HG03342 (cell line): ENCODE measurements around the gene TMEM17.
A peak's percentile ranks its signal among the peaks of the same experiment; 100 is the strongest.

Experiments
- ATAC-seq: cut with Tn5 transposase; IDR thresholded peaks from one replicate; pipeline ENCODE4 v1.9.1; 2021; ENCODE audit warnings: mild to moderate bottlenecking, moderate library complexity; ENCODE audit not compliant: unreplicated experiment

Gene TMEM17

GRCh38 chr2:62458206-62458641 is 47.8 kb downstream of the TMEM17 start:
- ATAC-seq: no peak

GRCh38 chr2:62457556-62457955 is 48.4 kb downstream of the TMEM17 start:
- ATAC-seq: no peak

GRCh38 chr2:62456721-62457539 is 49.1 kb downstream of the TMEM17 start:
- ATAC-seq: peak; percentile 84

GRCh38 chr2:62455957-62456692 is 49.9 kb downstream of the TMEM17 start:
- ATAC-seq: no peak

- no peak for ATAC-seq
Observed at GRCh38 chr2:62453955-62454354, 52.0 kb downstream of the TMEM17 start.

GRCh38 chr2:62452701-62453454 is 53.1 kb downstream of the TMEM17 start:
- ATAC-seq: no peak

- ATAC-seq: no peak
Observed at GRCh38 chr2:62450716-62451191, 55.2 kb downstream of the TMEM17 start.
